H9 (cell line): ENCODE results near the gene DYNLRB2. TPM values are rescaled to one million over a fixed set of nuclear protein-coding genes. Genes with fewer than 3 reads are reported as not detected.

ENCODE experiments used
- DNase-seq: peaks from one replicate; pipeline ENCODE4 v3.0.0-alpha.2; 2017
- H2AFZ ChIP-seq: one replicate; pipeline ENCODE4 v1.6.1; 2013; ENCODE audit warnings: mild to moderate bottlenecking, low read length, control low read depth, moderate library complexity
- H2AK5ac ChIP-seq: 2 replicates; pipeline ENCODE4 v1.6.1; 2013; ENCODE audit warnings: low read length, control low read depth, mixed read lengths; ENCODE audit not compliant: insufficient read length
- H2BK120ac ChIP-seq: one replicate; pipeline ENCODE4 v1.6.1; 2013; ENCODE audit warnings: low read depth, mild to moderate bottlenecking, low read length, control low read depth, inconsistent platforms; ENCODE audit not compliant: poor library complexity, severe bottlenecking
- H2BK12ac ChIP-seq: 2 replicates; pipeline ENCODE4 v1.6.1; 2013; ENCODE audit warnings: low read length, control low read depth, mixed read lengths, low read depth; ENCODE audit not compliant: insufficient read length
- H2BK15ac ChIP-seq: 2 replicates; pipeline ENCODE4 v1.6.1; 2013; ENCODE audit warnings: low read depth, low read length, control low read depth
- H2BK20ac ChIP-seq: one replicate; pipeline ENCODE4 v1.6.1; 2013; ENCODE audit warnings: low read depth, mild to moderate bottlenecking, low read length, control low read depth, inconsistent platforms; ENCODE audit not compliant: poor library complexity, severe bottlenecking
- H2BK5ac ChIP-seq: 2 replicates; pipeline ENCODE4 v1.6.1; 2013; ENCODE audit warnings: low read length, control low read depth, mixed read lengths; ENCODE audit not compliant: insufficient read length
- H3K14ac ChIP-seq: 2 replicates; pipeline ENCODE4 v1.6.1; 2013; ENCODE audit warnings: low read length, control low read depth; ENCODE audit not compliant: insufficient read depth
- H3K18ac ChIP-seq: 2 replicates; pipeline ENCODE4 v1.6.1; 2013; ENCODE audit warnings: low read depth, mild to moderate bottlenecking, mixed read lengths, low read length, control low read depth; ENCODE audit not compliant: insufficient read length
- H3K23ac ChIP-seq: 2 replicates; pipeline ENCODE4 v1.6.1; 2013; ENCODE audit warnings: low read length, control low read depth, mixed read lengths, low read depth; ENCODE audit not compliant: insufficient read length
- H3K23me2 ChIP-seq: 2 replicates; pipeline ENCODE4 v1.6.1; 2013; ENCODE audit warnings: low read depth, mild to moderate bottlenecking, mixed read lengths, low read length, control low read depth; ENCODE audit not compliant: insufficient read length, poor library complexity, severe bottlenecking
- H3K27ac ChIP-seq: 2 replicates; pipeline ENCODE4 v1.5.1; 2013; ENCODE audit warnings: low read length, control low read depth, mixed read lengths, low read depth; ENCODE audit not compliant: insufficient read length
- H3K27me3 ChIP-seq: 2 replicates; pipeline ENCODE4 v1.6.1; 2013; ENCODE audit warnings: low read length, control low read depth, inconsistent platforms; ENCODE audit not compliant: insufficient read depth
- H3K4ac ChIP-seq: 2 replicates; pipeline ENCODE4 v1.6.1; 2013; ENCODE audit warnings: low read depth, mild to moderate bottlenecking, control low read depth, inconsistent platforms, low read length, moderate library complexity
- H3K4me1 ChIP-seq: 2 replicates; pipeline ENCODE4 v1.6.1; 2013; ENCODE audit warnings: low read length, control low read depth, inconsistent platforms; ENCODE audit not compliant: insufficient read depth
- H3K4me2 ChIP-seq: 2 replicates; pipeline ENCODE4 v1.6.1; 2013; ENCODE audit warnings: low read length, control low read depth, mixed read lengths; ENCODE audit not compliant: insufficient read length, insufficient read depth
- H3K56ac ChIP-seq: 2 replicates; pipeline ENCODE4 v1.6.1; 2013; ENCODE audit warnings: low read depth, mild to moderate bottlenecking, mixed read lengths, low read length, control low read depth; ENCODE audit not compliant: insufficient read length
- H3K79me1 ChIP-seq: 2 replicates; pipeline ENCODE4 v1.6.1; 2013; ENCODE audit warnings: low read depth, mild to moderate bottlenecking, moderate library complexity, low read length, control low read depth, inconsistent platforms; ENCODE audit not compliant: insufficient read depth, poor library complexity, severe bottlenecking
- H3K79me2 ChIP-seq: 2 replicates; pipeline ENCODE4 v1.6.1; 2013; ENCODE audit warnings: low read length, control low read depth, inconsistent platforms; ENCODE audit not compliant: insufficient read depth
- H3K9ac ChIP-seq: 2 replicates; pipeline ENCODE4 v1.6.1; 2013; ENCODE audit warnings: low read length, control low read depth, mixed read lengths; ENCODE audit not compliant: insufficient read length; ENCODE audit errors: extremely low read depth
- H3K9me3 ChIP-seq: one replicate; pipeline ENCODE4 v1.6.1; 2013; ENCODE audit warnings: low read depth, low read length, inconsistent platforms; ENCODE audit not compliant: control insufficient read depth
- H3T11ph ChIP-seq: one replicate; pipeline ENCODE4 v1.6.1; 2013; ENCODE audit warnings: mild to moderate bottlenecking, low read length, control low read depth, inconsistent platforms
- H4K20me1 ChIP-seq: one replicate; pipeline ENCODE4 v1.6.1; 2013; ENCODE audit not compliant: control insufficient read depth, insufficient read length, insufficient read depth
- H4K5ac ChIP-seq: 2 replicates; pipeline ENCODE4 v1.6.1; 2013; ENCODE audit warnings: low read depth, mild to moderate bottlenecking, mixed read lengths, low read length, control low read depth; ENCODE audit not compliant: insufficient read length
- H4K8ac ChIP-seq: replicated peaks from 2 replicates; pipeline ENCODE4 v1.6.1; 2013; ENCODE audit warnings: low read length, control low read depth, mixed read lengths, low read depth; ENCODE audit not compliant: insufficient read length
- H4K91ac ChIP-seq: 2 replicates; pipeline ENCODE4 v1.6.1; 2013; ENCODE audit warnings: low read depth, mild to moderate bottlenecking, moderate library complexity, mixed read lengths, low read length, control low read depth; ENCODE audit not compliant: insufficient read length
- H3K27ac Mint-ChIP-seq, 3 experiments: 2 replicates in 2 of 3; 3 replicates in 1 of 3; pipeline ENCODE4 v1.8.0; 2020 to 2021; ENCODE audit warnings: mixed read lengths in 3 of 3, mild to moderate bottlenecking in 1 of 3, moderate library complexity in 1 of 3
- H3K27me3 Mint-ChIP-seq: 2 replicates; pipeline ENCODE4 v1.8.0; 2021; ENCODE audit warnings: low read depth, mild to moderate bottlenecking, moderate library complexity, mixed read lengths
- H3K36me3 Mint-ChIP-seq, 3 experiments: 2 replicates in 2 of 3; 3 replicates in 1 of 3; pipeline ENCODE4 v1.8.0; 2020 to 2021; ENCODE audit warnings: low read depth in 3 of 3, mixed read lengths in 3 of 3; ENCODE audit not compliant: insufficient read depth in 1 of 3
- H3K4me1 Mint-ChIP-seq, 2 experiments: 2 replicates each; pipeline ENCODE4 v1.8.0; 2020; ENCODE audit warnings: mixed read lengths in 2 of 2
- H3K4me3 Mint-ChIP-seq, 2 experiments: 2 replicates in 1 of 2; 3 replicates in 1 of 2; pipeline ENCODE4 v1.8.0; 2020 to 2021; ENCODE audit warnings: mild to moderate bottlenecking in 2 of 2, mixed read lengths in 2 of 2, moderate library complexity in 1 of 2
- H3K9me3 Mint-ChIP-seq, 2 experiments: 2 replicates in 1 of 2; 3 replicates in 1 of 2; pipeline ENCODE4 v1.8.0; 2020; ENCODE audit warnings: mild to moderate bottlenecking in 2 of 2, mixed read lengths in 2 of 2, moderate library complexity in 1 of 2
- WGBS: extraction: QIAGEN DNeasy Blood & Tissue Kit; methylation state at CpG from one replicate; pipeline ENCODE4 v1.1.7; 2013; ENCODE audit warnings: missing lambda C conversion rate, low lambda C conversion rate, mixed read lengths; ENCODE audit not compliant: insufficient read length; ENCODE audit errors: extremely low coverage; 5-methylcytosine and 5-hydroxymethylcytosine counted together
- total RNA-seq: library from RNA; stranded (reverse); gene quantifications from 2 replicates; pipeline ENCODE4 v1.2.1, GENCODE V29; 2021
- TF ChIP-seq, protein P1 (sequence below): fragments of 200-600 bp; sonication (generic); conservative IDR thresholded peaks from 3 replicates; pipeline ENCODE4 v1.8.0; 2021; ENCODE audit warnings: antibody characterized with exemption, mild to moderate bottlenecking

The DYNLRB2 gene
- total RNA-seq, 1 experiment from 2014 or later = not detected

DNA sequence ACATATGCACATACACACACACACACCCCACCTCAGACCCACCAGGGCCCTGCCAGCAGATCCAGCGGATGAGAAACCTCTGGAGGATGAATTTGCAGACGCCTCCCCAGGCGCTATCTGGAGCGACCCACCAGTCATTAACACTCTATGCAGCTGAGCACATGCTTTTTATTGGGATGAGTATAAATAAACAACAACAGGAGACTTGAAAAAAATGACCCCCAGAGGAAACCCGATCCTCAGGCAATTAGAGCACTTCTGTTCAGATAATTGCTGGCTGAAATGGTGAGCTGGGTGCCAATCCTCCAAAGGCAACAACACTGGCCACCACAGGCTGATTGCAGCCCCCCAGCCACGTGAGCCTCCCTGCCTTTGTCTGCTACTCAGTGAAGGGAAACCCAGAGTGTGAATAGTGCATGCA lies 32.9 kb downstream of the DYNLRB2 start:
- H3T11ph ChIP-seq = no peak overlapping the region
- no peak overlapping the region for H2BK20ac ChIP-seq
- H3K56ac ChIP-seq = no peak overlapping the region
- H2BK15ac ChIP-seq = no peak overlapping the region
- H3K79me2 ChIP-seq = no peaks in the 10 kb centered on the region
- Mint-ChIP-seq H3K27me3 (peaks cover 2% of the 10 kb centered on the region), H3K27ac (no peak overlapping the region), H3K36me3 (no peaks in the 10 kb centered on the region; a peak in 1 of 7 replicates), H3K9me3 (peaks cover 5 to 17% of the 10 kb centered on the region in 2 experiments), H3K4me3 (no peak overlapping the region), H3K4me1 (no peaks in the 10 kb centered on the region)
- no peak overlapping the region for H2BK5ac ChIP-seq
- DNase-seq = no peak
- no peak overlapping the region for H3K14ac ChIP-seq
- no peak overlapping the region for H3K23ac ChIP-seq
- no peaks in the 10 kb centered on the region for H3K4me1 ChIP-seq
- H4K20me1 ChIP-seq = no peaks in the 10 kb centered on the region
- peak overlapping the region; percentile 24 for H3K18ac ChIP-seq
- no peak overlapping the region for H3K27ac ChIP-seq
- no CpG with 5 or more reads among the region's 6 CpGs for WGBS
- no peak overlapping the region for H4K91ac ChIP-seq
- H2BK120ac ChIP-seq = no peak overlapping the region
- H3K27me3 ChIP-seq = no peaks in the 10 kb centered on the region
- H3K4ac ChIP-seq = no peak overlapping the region
- no peaks in the 10 kb centered on the region for H3K79me1 ChIP-seq
- no peak overlapping the region for H2AK5ac ChIP-seq
- TF ChIP-seq, protein P1, sequence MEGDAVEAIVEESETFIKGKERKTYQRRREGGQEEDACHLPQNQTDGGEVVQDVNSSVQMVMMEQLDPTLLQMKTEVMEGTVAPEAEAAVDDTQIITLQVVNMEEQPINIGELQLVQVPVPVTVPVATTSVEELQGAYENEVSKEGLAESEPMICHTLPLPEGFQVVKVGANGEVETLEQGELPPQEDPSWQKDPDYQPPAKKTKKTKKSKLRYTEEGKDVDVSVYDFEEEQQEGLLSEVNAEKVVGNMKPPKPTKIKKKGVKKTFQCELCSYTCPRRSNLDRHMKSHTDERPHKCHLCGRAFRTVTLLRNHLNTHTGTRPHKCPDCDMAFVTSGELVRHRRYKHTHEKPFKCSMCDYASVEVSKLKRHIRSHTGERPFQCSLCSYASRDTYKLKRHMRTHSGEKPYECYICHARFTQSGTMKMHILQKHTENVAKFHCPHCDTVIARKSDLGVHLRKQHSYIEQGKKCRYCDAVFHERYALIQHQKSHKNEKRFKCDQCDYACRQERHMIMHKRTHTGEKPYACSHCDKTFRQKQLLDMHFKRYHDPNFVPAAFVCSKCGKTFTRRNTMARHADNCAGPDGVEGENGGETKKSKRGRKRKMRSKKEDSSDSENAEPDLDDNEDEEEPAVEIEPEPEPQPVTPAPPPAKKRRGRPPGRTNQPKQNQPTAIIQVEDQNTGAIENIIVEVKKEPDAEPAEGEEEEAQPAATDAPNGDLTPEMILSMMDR = no peak
- H3K9ac ChIP-seq = no peak overlapping the region
- no peak overlapping the region for H2BK12ac ChIP-seq
- no peak overlapping the region for H3K4me2 ChIP-seq
- no peak overlapping the region for H4K5ac ChIP-seq
- H3K9me3 ChIP-seq = no peaks in the 10 kb centered on the region
- no peak overlapping the region for H2AFZ ChIP-seq
- H4K8ac ChIP-seq = no peak overlapping the region
- no peaks in the 10 kb centered on the region for H3K23me2 ChIP-seq
